GM23338 (cell line): Measurements from ENCODE around the gene TCF7. TPM values are rescaled to one million over a fixed set of nuclear protein-coding genes. Genes with fewer than 3 reads are reported as not detected.

Experiments used
- ATAC-seq: fragments of 200-7000 bp; cut with Tn5 transposase; 3 replicates; pipeline ENCODE4 v1.9.1; 2020
- DNase-seq: peaks from one replicate; pipeline ENCODE4 v3.0.0-alpha.2; 2015; ENCODE audit warnings: low spot score
- H2AFZ ChIP-seq: fragments of 200-600 bp; sonication (generic); 2 replicates; pipeline ENCODE4 v1.8.0; 2016; ENCODE audit warnings: antibody characterized with exemption, mild to moderate bottlenecking, moderate library complexity
- H3F3A ChIP-seq: fragments of 200-600 bp; sonication (generic); replicated peaks from 2 replicates; pipeline ENCODE4 v1.8.0; 2017; ENCODE audit warnings: antibody characterized with exemption, mixed run types, low read depth
- H3K27ac ChIP-seq: fragments of 200-600 bp; sonication (generic); 2 replicates; pipeline ENCODE4 v1.6.1; 2016; ENCODE audit warnings: low read depth
- H3K27me3 ChIP-seq: fragments of 200-600 bp; sonication (generic); 2 replicates; pipeline ENCODE4 v1.8.0; 2016; ENCODE audit warnings: mild to moderate bottlenecking, mixed run types, moderate library complexity; ENCODE audit not compliant: insufficient read depth
- H3K36me3 ChIP-seq: fragments of 200-600 bp; sonication (generic); 2 replicates; pipeline ENCODE4 v1.8.0; 2016; ENCODE audit warnings: mild to moderate bottlenecking; ENCODE audit not compliant: insufficient read depth
- H3K4me1 ChIP-seq: fragments of 200-600 bp; sonication (generic); 2 replicates; pipeline ENCODE4 v1.8.0; 2016; ENCODE audit warnings: mild to moderate bottlenecking, moderate library complexity; ENCODE audit not compliant: insufficient read depth
- H3K4me2 ChIP-seq: fragments of 200-600 bp; sonication (generic); 2 replicates; pipeline ENCODE4 v1.7.1; 2017; ENCODE audit warnings: mixed run types
- H3K4me3 ChIP-seq: fragments of 200-600 bp; sonication (generic); 2 replicates; pipeline ENCODE4 v1.6.1; 2016; ENCODE audit warnings: mixed run types
- H3K79me2 ChIP-seq: fragments of 200-600 bp; sonication (generic); replicated peaks from 2 replicates; pipeline ENCODE4 v1.8.0; 2017; ENCODE audit warnings: mild to moderate bottlenecking; ENCODE audit not compliant: insufficient read depth
- H3K9me2 ChIP-seq: fragments of 200-600 bp; sonication (generic); 2 replicates; pipeline ENCODE4 v1.8.0; 2017; ENCODE audit not compliant: insufficient read depth
- H4K20me1 ChIP-seq: fragments of 200-600 bp; sonication (generic); replicated peaks from 2 replicates; pipeline ENCODE4 v1.8.0; 2017; ENCODE audit warnings: mild to moderate bottlenecking; ENCODE audit not compliant: insufficient read depth
- H3K27ac Mint-ChIP-seq: 2 replicates; pipeline ENCODE4 v1.8.0; 2020; ENCODE audit warnings: inconsistent platforms, mild to moderate bottlenecking, moderate library complexity, mixed read lengths
- H3K27me3 Mint-ChIP-seq: 3 replicates; pipeline ENCODE4 v1.8.0; 2022; ENCODE audit warnings: low read depth, mild to moderate bottlenecking, moderate library complexity, mixed read lengths, inconsistent platforms; ENCODE audit not compliant: insufficient read depth, poor library complexity
- H3K36me3 Mint-ChIP-seq: 3 replicates; pipeline ENCODE4 v1.8.0; 2021; ENCODE audit warnings: low read depth, mild to moderate bottlenecking, inconsistent platforms, moderate library complexity, mixed read lengths
- H3K4me1 Mint-ChIP-seq: 3 replicates; pipeline ENCODE4 v1.8.0; 2020; ENCODE audit warnings: mild to moderate bottlenecking, inconsistent platforms, mixed read lengths
- H3K4me3 Mint-ChIP-seq: 3 replicates; pipeline ENCODE4 v1.8.0; 2021; ENCODE audit warnings: moderate library complexity, mild to moderate bottlenecking, inconsistent platforms, mixed read lengths
- H3K9me3 Mint-ChIP-seq: 3 replicates; pipeline ENCODE4 v1.8.0; 2020; ENCODE audit warnings: moderate library complexity, mild to moderate bottlenecking, inconsistent platforms, mixed read lengths
- CREB1 ChIP-seq: fragments of 250-450 bp; sonication (Bioruptor Pico); IDR thresholded peaks from 2 replicates; pipeline ENCODE4 v1.5.0; 2020; ENCODE audit warnings: low read depth, mild to moderate bottlenecking, moderate library complexity
- EZH2 ChIP-seq: fragments of 200-600 bp; sonication (generic); IDR thresholded peaks from one replicate; pipeline ENCODE4 v1.8.0; 2017; ENCODE audit warnings: antibody characterized with exemption, mild to moderate bottlenecking, low read depth; ENCODE audit not compliant: unreplicated experiment
- EZH2phosphoT487 ChIP-seq: fragments of 200-600 bp; sonication (generic); IDR thresholded peaks from one replicate; pipeline ENCODE4 v1.8.1; 2018; ENCODE audit warnings: antibody characterized with exemption; ENCODE audit not compliant: unreplicated experiment
- JUNB ChIP-seq: IDR thresholded peaks from one replicate; pipeline ENCODE4 v1.6.1; 2016; ENCODE audit warnings: antibody characterized with exemption; ENCODE audit not compliant: unreplicated experiment
- NANOG ChIP-seq: IDR thresholded peaks from 2 replicates; pipeline ENCODE4 v1.6.1; 2016; ENCODE audit warnings: antibody characterized with exemption, borderline replicate concordance
- POLR2AphosphoS5 ChIP-seq: IDR thresholded peaks from 2 replicates; pipeline ENCODE4 v1.6.1; 2016; ENCODE audit warnings: antibody characterized with exemption, low read depth
- STAT1 ChIP-seq: IDR thresholded peaks from one replicate; pipeline ENCODE4 v1.6.1; 2016; ENCODE audit warnings: antibody characterized with exemption; ENCODE audit not compliant: unreplicated experiment
- ZNF114 ChIP-seq: fragments of 250-450 bp; sonication (Bioruptor Pico); IDR thresholded peaks from 2 replicates; pipeline ENCODE4 v1.5.0; 2020; ENCODE audit warnings: mild to moderate bottlenecking, moderate library complexity
- ZNF331 ChIP-seq: fragments of 250-450 bp; sonication (Bioruptor Pico); IDR thresholded peaks from 2 replicates; pipeline ENCODE4 v1.5.0; 2020; ENCODE audit warnings: low read depth, mild to moderate bottlenecking, moderate library complexity
- polyA plus RNA-seq: library from polyadenylated mRNA; unstranded; fragments of >200 nt; fragmentation: Nextera tagmentation; extraction: Ambion mirVana; gene quantifications from 2 replicates; pipeline ENCODE4 v1.2.1, GENCODE V29; 2016
- total RNA-seq: library from RNA; depleted of rRNA; stranded (reverse); fragments of >200 nt; shearing (Covaris generic); gene quantifications from 2 replicates; pipeline ENCODE4 v1.2.3, GENCODE V29; 2014
- TF ChIP-seq, protein P1 (sequence below), 2 experiments: fragments of 200-600 bp in 1 of 2; sonication (generic) in 1 of 2; conservative IDR thresholded peaks; 2 replicates each; pipeline versions ENCODE4 v1.5.1 to v1.6.1; 2016 to 2017; ENCODE audit warnings: antibody characterized with exemption in 2 of 2, low read depth in 2 of 2, mild to moderate bottlenecking in 2 of 2, moderate library complexity in 1 of 2
- TF ChIP-seq, protein P2 (sequence below): IDR thresholded peaks from one replicate; pipeline ENCODE4 v1.6.1; 2018; ENCODE audit warnings: antibody characterized with exemption; ENCODE audit not compliant: unreplicated experiment
- TF ChIP-seq, protein P3 (sequence below): fragments of 250-450 bp; sonication (Bioruptor Pico); IDR thresholded peaks from 2 replicates; pipeline ENCODE4 v1.5.0; 2020; ENCODE audit warnings: mild to moderate bottlenecking, moderate library complexity
- TF ChIP-seq, protein P4 (sequence below): IDR thresholded peaks from 2 replicates; pipeline ENCODE4 v1.6.1; 2016; ENCODE audit warnings: antibody characterized with exemption

The TCF7 gene
- total and polyA plus RNA-seq, 2 experiments from 2014 or later = 5.6 to 8.1 TPM

DNA sequence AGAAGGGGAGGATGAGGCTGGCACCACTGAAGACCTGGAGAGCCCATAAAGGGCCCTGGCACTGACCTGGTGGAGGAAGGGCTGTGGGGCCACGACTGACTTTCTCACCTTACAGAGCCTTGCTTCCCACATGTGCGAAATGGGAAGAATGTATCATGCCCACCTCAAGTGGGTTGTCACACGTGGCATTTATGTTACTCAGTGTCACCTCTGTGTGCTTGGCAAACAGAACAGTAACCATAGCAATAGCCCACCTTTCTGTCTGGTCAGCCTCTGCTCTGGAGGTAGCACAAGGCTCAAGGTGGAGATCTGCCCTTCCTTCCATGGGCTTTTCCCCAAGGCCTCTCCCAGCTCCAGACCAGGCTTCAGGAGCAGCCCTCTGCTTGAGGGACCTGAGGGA, 16.7 kb downstream of the TCF7 start:
- H3K4me3 Mint-ChIP-seq = no peak overlapping the region; the same call in 2 of the 3 replicates
- no peak overlapping the region for H3K27ac Mint-ChIP-seq
- DNase-seq (no peak), ATAC-seq (no peak)
- Histone ChIP-seq H3K4me1 (peaks cover 7% of the 10 kb centered on the region; the same call in 1 of the 2 replicates), H2AFZ (no peak overlapping the region), H3F3A (no peaks in the 10 kb centered on the region), H3K9me2 (no peaks in the 10 kb centered on the region), H3K27ac (no peak overlapping the region), H3K36me3 (no peaks in the 10 kb centered on the region), H3K4me3 (no peak overlapping the region), H3K4me2 (no peak overlapping the region), H3K27me3 (no peaks in the 10 kb centered on the region), H3K79me2 (no peaks in the 10 kb centered on the region), H4K20me1 (peaks cover 18% of the 10 kb centered on the region)
- H3K36me3 Mint-ChIP-seq = peaks cover 6% of the 10 kb centered on the region; the same call in 1 of the 3 replicates
- peaks cover 11% of the 10 kb centered on the region for H3K27me3 Mint-ChIP-seq
- no peaks in the 10 kb centered on the region for H3K9me3 Mint-ChIP-seq
- TF ChIP-seq EZH2phosphoT487 = no peak
- TF ChIP-seq EZH2 = no peak
- TF ChIP-seq, protein P1, sequence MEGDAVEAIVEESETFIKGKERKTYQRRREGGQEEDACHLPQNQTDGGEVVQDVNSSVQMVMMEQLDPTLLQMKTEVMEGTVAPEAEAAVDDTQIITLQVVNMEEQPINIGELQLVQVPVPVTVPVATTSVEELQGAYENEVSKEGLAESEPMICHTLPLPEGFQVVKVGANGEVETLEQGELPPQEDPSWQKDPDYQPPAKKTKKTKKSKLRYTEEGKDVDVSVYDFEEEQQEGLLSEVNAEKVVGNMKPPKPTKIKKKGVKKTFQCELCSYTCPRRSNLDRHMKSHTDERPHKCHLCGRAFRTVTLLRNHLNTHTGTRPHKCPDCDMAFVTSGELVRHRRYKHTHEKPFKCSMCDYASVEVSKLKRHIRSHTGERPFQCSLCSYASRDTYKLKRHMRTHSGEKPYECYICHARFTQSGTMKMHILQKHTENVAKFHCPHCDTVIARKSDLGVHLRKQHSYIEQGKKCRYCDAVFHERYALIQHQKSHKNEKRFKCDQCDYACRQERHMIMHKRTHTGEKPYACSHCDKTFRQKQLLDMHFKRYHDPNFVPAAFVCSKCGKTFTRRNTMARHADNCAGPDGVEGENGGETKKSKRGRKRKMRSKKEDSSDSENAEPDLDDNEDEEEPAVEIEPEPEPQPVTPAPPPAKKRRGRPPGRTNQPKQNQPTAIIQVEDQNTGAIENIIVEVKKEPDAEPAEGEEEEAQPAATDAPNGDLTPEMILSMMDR (conservative IDR thresholded peaks at IDR 0.05; ENCODE audit: low read depth in 2 of 2) = no peak
- TF ChIP-seq, protein P2, sequence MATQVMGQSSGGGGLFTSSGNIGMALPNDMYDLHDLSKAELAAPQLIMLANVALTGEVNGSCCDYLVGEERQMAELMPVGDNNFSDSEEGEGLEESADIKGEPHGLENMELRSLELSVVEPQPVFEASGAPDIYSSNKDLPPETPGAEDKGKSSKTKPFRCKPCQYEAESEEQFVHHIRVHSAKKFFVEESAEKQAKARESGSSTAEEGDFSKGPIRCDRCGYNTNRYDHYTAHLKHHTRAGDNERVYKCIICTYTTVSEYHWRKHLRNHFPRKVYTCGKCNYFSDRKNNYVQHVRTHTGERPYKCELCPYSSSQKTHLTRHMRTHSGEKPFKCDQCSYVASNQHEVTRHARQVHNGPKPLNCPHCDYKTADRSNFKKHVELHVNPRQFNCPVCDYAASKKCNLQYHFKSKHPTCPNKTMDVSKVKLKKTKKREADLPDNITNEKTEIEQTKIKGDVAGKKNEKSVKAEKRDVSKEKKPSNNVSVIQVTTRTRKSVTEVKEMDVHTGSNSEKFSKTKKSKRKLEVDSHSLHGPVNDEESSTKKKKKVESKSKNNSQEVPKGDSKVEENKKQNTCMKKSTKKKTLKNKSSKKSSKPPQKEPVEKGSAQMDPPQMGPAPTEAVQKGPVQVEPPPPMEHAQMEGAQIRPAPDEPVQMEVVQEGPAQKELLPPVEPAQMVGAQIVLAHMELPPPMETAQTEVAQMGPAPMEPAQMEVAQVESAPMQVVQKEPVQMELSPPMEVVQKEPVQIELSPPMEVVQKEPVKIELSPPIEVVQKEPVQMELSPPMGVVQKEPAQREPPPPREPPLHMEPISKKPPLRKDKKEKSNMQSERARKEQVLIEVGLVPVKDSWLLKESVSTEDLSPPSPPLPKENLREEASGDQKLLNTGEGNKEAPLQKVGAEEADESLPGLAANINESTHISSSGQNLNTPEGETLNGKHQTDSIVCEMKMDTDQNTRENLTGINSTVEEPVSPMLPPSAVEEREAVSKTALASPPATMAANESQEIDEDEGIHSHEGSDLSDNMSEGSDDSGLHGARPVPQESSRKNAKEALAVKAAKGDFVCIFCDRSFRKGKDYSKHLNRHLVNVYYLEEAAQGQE = no peak
- TF ChIP-seq POLR2AphosphoS5 = no peak; the same call in 1 of the 2 replicates
- no peak for TF ChIP-seq STAT1
- TF ChIP-seq NANOG = no peak
- TF ChIP-seq, protein P3, sequence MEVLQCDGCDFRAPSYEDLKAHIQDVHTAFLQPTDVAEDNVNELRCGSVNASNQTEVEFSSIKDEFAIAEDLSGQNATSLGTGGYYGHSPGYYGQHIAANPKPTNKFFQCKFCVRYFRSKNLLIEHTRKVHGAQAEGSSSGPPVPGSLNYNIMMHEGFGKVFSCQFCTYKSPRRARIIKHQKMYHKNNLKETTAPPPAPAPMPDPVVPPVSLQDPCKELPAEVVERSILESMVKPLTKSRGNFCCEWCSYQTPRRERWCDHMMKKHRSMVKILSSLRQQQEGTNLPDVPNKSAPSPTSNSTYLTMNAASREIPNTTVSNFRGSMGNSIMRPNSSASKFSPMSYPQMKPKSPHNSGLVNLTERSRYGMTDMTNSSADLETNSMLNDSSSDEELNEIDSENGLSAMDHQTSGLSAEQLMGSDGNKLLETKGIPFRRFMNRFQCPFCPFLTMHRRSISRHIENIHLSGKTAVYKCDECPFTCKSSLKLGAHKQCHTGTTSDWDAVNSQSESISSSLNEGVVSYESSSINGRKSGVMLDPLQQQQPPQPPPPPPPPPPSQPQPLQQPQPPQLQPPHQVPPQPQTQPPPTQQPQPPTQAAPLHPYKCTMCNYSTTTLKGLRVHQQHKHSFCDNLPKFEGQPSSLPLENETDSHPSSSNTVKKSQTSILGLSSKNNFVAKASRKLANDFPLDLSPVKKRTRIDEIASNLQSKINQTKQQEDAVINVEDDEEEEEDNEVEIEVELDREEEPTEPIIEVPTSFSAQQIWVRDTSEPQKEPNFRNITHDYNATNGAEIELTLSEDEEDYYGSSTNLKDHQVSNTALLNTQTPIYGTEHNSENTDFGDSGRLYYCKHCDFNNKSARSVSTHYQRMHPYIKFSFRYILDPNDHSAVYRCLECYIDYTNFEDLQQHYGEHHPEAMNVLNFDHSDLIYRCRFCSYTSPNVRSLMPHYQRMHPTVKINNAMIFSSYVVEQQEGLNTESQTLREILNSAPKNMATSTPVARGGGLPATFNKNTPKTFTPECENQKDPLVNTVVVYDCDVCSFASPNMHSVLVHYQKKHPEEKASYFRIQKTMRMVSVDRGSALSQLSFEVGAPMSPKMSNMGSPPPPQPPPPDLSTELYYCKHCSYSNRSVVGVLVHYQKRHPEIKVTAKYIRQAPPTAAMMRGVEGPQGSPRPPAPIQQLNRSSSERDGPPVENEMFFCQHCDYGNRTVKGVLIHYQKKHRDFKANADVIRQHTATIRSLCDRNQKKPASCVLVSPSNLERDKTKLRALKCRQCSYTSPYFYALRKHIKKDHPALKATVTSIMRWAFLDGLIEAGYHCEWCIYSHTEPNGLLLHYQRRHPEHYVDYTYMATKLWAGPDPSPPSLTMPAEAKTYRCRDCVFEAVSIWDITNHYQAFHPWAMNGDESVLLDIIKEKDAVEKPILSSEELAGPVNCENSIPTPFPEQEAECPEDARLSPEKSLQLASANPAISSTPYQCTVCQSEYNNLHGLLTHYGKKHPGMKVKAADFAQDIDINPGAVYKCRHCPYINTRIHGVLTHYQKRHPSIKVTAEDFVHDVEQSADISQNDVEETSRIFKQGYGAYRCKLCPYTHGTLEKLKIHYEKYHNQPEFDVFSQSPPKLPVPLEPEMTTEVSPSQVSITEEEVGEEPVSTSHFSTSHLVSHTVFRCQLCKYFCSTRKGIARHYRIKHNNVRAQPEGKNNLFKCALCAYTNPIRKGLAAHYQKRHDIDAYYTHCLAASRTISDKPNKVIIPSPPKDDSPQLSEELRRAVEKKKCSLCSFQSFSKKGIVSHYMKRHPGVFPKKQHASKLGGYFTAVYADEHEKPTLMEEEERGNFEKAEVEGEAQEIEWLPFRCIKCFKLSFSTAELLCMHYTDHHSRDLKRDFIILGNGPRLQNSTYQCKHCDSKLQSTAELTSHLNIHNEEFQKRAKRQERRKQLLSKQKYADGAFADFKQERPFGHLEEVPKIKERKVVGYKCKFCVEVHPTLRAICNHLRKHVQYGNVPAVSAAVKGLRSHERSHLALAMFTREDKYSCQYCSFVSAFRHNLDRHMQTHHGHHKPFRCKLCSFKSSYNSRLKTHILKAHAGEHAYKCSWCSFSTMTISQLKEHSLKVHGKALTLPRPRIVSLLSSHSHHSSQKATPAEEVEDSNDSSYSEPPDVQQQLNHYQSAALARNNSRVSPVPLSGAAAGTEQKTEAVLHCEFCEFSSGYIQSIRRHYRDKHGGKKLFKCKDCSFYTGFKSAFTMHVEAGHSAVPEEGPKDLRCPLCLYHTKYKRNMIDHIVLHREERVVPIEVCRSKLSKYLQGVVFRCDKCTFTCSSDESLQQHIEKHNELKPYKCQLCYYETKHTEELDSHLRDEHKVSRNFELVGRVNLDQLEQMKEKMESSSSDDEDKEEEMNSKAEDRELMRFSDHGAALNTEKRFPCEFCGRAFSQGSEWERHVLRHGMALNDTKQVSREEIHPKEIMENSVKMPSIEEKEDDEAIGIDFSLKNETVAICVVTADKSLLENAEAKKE (CRISPR knock-in tag) = no peak
- TF ChIP-seq ZNF331 (CRISPR knock-in tag) = no peak
- no peak for TF ChIP-seq CREB1
- TF ChIP-seq, protein P4, sequence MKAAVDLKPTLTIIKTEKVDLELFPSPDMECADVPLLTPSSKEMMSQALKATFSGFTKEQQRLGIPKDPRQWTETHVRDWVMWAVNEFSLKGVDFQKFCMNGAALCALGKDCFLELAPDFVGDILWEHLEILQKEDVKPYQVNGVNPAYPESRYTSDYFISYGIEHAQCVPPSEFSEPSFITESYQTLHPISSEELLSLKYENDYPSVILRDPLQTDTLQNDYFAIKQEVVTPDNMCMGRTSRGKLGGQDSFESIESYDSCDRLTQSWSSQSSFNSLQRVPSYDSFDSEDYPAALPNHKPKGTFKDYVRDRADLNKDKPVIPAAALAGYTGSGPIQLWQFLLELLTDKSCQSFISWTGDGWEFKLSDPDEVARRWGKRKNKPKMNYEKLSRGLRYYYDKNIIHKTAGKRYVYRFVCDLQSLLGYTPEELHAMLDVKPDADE = no peak
- no peak for TF ChIP-seq ZNF114 (CRISPR knock-in tag)
- TF ChIP-seq JUNB = no peak
- H3K4me1 Mint-ChIP-seq = peaks cover 11% of the 10 kb centered on the region
